K562 (cell line): ENCODE measurements around the gene PPRC1. TPM values are rescaled to one million over a fixed set of nuclear protein-coding genes. Genes with fewer than 3 reads are reported as not detected.

Experiments used
- BMI1 ChIP-seq: fragments of 150-350 bp; IDR thresholded peaks from 2 replicates; pipeline ENCODE4 v1.6.1; 2014; ENCODE audit warnings: low read length
- LCOR ChIP-seq: sonication (generic); formaldehyde crosslinking; IDR thresholded peaks from 2 replicates; pipeline ENCODE4 v1.8.0; 2022; ENCODE audit warnings: mild to moderate bottlenecking, missing genetic modification reagents
- NFYB ChIP-seq: IDR thresholded peaks from 2 replicates; pipeline ENCODE4 v1.6.1; 2011; ENCODE audit warnings: mild to moderate bottlenecking, moderate library complexity; ENCODE audit not compliant: insufficient read length; ENCODE audit errors: extremely low read depth
- POLR2G ChIP-seq: fragments of 200-400 bp; formaldehyde crosslinking; IDR thresholded peaks from 2 replicates; pipeline ENCODE4 v1.6.1; 2017; ENCODE audit warnings: low read depth, mild to moderate bottlenecking, antibody characterized with exemption, low read length, moderate library complexity
- ZFPM2 ChIP-seq: fragments of 250-450 bp; sonication (Bioruptor Pico); IDR thresholded peaks from 2 replicates; pipeline ENCODE4 v1.5.1; 2022; ENCODE audit warnings: mild to moderate bottlenecking
- ZNF140 ChIP-seq: fragments of 250-450 bp; sonication (Bioruptor Pico); IDR thresholded peaks from 2 replicates; pipeline ENCODE4 v1.8.0; 2021; ENCODE audit warnings: moderate library complexity, mild to moderate bottlenecking, inconsistent platforms
- polyA plus RNA-seq, 8 experiments: library from polyadenylated mRNA; depleted of rRNA in 4 of 8; stranded (reverse) in 5 of 8; unstranded in 3 of 8; fragments of >200 nt; fragmentation: Nextera tagmentation in 2 of 8; fragmentation: Illumina TruSeq in 1 of 8; extraction: Ambion mirVana in 2 of 8; extraction: Trizol in 1 of 8; gene quantifications; 2 replicates each; pipeline versions ENCODE4 v1.2.1 to v1.2.3, GENCODE V29; 2011 to 2014; ENCODE audit warnings: inconsistent platforms in 1 of 8, missing spikeins in 1 of 8
- total RNA-seq, 7 experiments: library from RNA; depleted of rRNA in 6 of 7; stranded (reverse); fragments of >200 nt in 6 of 7; fragmentation: Illumina TruSeq in 2 of 7; extraction: Trizol in 2 of 7; gene quantifications; 2 replicates each; pipeline versions ENCODE4 v1.2.1 to v1.2.3, GENCODE V29; 2011 to 2021; ENCODE audit warnings: low replicate concordance in 1 of 7
- TF ChIP-seq, protein P1 (sequence below): sonication (generic); formaldehyde crosslinking; IDR thresholded peaks from 2 replicates; pipeline ENCODE4 v1.8.1; 2023; ENCODE audit warnings: mild to moderate bottlenecking, missing genetic modification reagents
- TF ChIP-seq, protein P2 (sequence below): fragments of 450-650 bp; IDR thresholded peaks from 2 replicates; pipeline ENCODE4 v1.6.1; 2017; ENCODE audit warnings: antibody characterized with exemption
- TF ChIP-seq, protein P3 (sequence below): fragments of 450-650 bp; IDR thresholded peaks from 2 replicates; pipeline ENCODE4 v1.7.1; 2018; ENCODE audit warnings: mild to moderate bottlenecking, low read depth; ENCODE audit not compliant: partially characterized antibody
- TF ChIP-seq, protein P4 (sequence below): sonication (generic); formaldehyde crosslinking; IDR thresholded peaks from 2 replicates; pipeline ENCODE4 v1.8.0; 2022; ENCODE audit warnings: missing genetic modification reagents, mild to moderate bottlenecking, moderate library complexity, borderline replicate concordance
- TF ChIP-seq, protein P5 (sequence below): IDR thresholded peaks from 3 replicates; pipeline ENCODE4 v1.6.1; 2011; ENCODE audit warnings: borderline replicate concordance, mild to moderate bottlenecking; ENCODE audit not compliant: insufficient read length, insufficient read depth

The PPRC1 gene
- total and polyA plus RNA-seq, 9 of the 15 experiments (the other 6 are each of a cell fraction or from before 2014, with no cell fraction given) = 8.5 to 47.1 (median 16.2) TPM

DNA sequence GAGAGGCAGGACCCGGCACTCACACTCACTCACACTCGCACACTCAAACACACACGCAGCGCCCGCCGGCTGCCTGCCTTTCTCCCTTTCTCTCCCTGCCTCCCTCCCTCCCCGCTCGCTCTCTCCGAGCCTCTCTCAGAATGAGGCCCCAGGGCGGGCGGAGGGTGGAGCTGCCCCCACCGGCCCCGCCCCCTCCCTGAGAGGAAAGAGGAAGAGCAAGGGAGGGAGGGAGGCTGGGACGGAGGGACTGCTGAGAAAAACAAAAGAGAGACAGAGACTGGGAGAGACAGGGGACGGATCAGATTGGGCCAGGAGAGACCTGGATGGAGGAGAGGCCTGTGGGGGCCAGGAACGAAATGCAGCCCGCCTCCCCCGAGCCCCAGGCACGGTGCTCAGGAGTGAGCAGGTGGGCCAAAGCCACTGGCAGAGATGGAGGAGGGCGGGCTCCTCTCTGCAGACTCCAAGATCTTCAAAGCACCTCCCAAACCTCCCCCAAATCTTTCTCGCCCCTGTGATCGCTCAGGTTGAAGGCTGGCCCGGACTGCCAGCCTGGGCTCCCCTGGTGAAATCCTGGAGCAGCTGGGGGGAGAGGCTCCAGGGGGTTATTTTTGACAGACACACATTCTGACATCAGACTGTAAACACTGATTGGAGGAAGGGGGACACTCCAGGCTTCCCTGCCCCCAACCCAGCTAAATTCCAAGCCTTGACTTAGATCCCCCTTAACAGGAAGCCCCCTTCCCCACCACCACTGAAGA, 17.8 kb upstream of the PPRC1 start (continued):
- TF ChIP-seq ZFPM2 (CRISPR knock-in tag) (no peak), BMI1 (no peak), ZNF140 (CRISPR knock-in tag) (no peak), NFYB (no peak), LCOR (CRISPR knock-in tag) (no peak), POLR2G (peak; percentile 74)
- TF ChIP-seq, protein P1, sequence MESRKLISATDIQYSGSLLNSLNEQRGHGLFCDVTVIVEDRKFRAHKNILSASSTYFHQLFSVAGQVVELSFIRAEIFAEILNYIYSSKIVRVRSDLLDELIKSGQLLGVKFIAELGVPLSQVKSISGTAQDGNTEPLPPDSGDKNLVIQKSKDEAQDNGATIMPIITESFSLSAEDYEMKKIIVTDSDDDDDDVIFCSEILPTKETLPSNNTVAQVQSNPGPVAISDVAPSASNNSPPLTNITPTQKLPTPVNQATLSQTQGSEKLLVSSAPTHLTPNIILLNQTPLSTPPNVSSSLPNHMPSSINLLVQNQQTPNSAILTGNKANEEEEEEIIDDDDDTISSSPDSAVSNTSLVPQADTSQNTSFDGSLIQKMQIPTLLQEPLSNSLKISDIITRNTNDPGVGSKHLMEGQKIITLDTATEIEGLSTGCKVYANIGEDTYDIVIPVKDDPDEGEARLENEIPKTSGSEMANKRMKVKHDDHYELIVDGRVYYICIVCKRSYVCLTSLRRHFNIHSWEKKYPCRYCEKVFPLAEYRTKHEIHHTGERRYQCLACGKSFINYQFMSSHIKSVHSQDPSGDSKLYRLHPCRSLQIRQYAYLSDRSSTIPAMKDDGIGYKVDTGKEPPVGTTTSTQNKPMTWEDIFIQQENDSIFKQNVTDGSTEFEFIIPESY (CRISPR knock-in tag) = no peak
- TF ChIP-seq, protein P2, sequence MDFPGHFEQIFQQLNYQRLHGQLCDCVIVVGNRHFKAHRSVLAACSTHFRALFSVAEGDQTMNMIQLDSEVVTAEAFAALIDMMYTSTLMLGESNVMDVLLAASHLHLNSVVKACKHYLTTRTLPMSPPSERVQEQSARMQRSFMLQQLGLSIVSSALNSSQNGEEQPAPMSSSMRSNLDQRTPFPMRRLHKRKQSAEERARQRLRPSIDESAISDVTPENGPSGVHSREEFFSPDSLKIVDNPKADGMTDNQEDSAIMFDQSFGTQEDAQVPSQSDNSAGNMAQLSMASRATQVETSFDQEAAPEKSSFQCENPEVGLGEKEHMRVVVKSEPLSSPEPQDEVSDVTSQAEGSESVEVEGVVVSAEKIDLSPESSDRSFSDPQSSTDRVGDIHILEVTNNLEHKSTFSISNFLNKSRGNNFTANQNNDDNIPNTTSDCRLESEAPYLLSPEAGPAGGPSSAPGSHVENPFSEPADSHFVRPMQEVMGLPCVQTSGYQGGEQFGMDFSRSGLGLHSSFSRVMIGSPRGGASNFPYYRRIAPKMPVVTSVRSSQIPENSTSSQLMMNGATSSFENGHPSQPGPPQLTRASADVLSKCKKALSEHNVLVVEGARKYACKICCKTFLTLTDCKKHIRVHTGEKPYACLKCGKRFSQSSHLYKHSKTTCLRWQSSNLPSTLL = no peak
- TF ChIP-seq, protein P3, sequence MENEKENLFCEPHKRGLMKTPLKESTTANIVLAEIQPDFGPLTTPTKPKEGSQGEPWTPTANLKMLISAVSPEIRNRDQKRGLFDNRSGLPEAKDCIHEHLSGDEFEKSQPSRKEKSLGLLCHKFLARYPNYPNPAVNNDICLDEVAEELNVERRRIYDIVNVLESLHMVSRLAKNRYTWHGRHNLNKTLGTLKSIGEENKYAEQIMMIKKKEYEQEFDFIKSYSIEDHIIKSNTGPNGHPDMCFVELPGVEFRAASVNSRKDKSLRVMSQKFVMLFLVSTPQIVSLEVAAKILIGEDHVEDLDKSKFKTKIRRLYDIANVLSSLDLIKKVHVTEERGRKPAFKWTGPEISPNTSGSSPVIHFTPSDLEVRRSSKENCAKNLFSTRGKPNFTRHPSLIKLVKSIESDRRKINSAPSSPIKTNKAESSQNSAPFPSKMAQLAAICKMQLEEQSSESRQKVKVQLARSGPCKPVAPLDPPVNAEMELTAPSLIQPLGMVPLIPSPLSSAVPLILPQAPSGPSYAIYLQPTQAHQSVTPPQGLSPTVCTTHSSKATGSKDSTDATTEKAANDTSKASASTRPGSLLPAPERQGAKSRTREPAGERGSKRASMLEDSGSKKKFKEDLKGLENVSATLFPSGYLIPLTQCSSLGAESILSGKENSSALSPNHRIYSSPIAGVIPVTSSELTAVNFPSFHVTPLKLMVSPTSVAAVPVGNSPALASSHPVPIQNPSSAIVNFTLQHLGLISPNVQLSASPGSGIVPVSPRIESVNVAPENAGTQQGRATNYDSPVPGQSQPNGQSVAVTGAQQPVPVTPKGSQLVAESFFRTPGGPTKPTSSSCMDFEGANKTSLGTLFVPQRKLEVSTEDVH = no peak
- TF ChIP-seq, protein P4, sequence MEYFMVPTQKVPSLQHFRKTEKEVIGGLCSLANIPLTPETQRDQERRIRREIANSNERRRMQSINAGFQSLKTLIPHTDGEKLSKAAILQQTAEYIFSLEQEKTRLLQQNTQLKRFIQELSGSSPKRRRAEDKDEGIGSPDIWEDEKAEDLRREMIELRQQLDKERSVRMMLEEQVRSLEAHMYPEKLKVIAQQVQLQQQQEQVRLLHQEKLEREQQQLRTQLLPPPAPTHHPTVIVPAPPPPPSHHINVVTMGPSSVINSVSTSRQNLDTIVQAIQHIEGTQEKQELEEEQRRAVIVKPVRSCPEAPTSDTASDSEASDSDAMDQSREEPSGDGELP (CRISPR knock-in tag) = peak; percentile 19; the same call in 1 of the 2 replicates
- TF ChIP-seq, protein P5, sequence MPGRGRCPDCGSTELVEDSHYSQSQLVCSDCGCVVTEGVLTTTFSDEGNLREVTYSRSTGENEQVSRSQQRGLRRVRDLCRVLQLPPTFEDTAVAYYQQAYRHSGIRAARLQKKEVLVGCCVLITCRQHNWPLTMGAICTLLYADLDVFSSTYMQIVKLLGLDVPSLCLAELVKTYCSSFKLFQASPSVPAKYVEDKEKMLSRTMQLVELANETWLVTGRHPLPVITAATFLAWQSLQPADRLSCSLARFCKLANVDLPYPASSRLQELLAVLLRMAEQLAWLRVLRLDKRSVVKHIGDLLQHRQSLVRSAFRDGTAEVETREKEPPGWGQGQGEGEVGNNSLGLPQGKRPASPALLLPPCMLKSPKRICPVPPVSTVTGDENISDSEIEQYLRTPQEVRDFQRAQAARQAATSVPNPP = no peak
